GM10248 (cell line): ENCODE data around the gene PTPRG.

ENCODE experiments used
- CTCF ChIA-PET: fragments of 300-600 bp; sonication (Branson Sonifier 250); formaldehyde crosslinking; extraction: SDS; loops from one replicate; lab custom pipeline; 2021; ENCODE audit warnings: antibody characterized with exemption; lab: Yijun Ruan, JAX
- POLR2A ChIA-PET: fragments of 350-650 bp; sonication (Branson Sonifier 250); formaldehyde crosslinking; extraction: SDS; loops from one replicate; lab custom pipeline; 2020; ENCODE audit warnings: antibody characterized with exemption; lab: Yijun Ruan, JAX
- DNase-seq: peaks from one replicate; pipeline ENCODE4 v3.0.0; 2012; ENCODE audit errors: extremely low spot score
- CTCF ChIP-seq: IDR thresholded peaks from 2 replicates; pipeline ENCODE4 v1.5.1; 2012; ENCODE audit warnings: mild to moderate bottlenecking, low read depth; ENCODE audit errors: extremely low read depth, missing control alignments, control extremely low read depth

Gene PTPRG

GRCh38 chr3:61919371-61919770 lies 358.0 kb downstream of the PTPRG start:
- CTCF ChIA-PET: interaction anchor here (1.9 kb wide), 1 partner anchor 17 kb away, joined by 5 read pairs; no protein-coding TSS in a partner anchor
- DNase-seq: no peak
- POLR2A ChIA-PET: no interaction called here
- TF ChIP-seq CTCF: no peak

GRCh38 chr3:61922118-61922517 lies 360.7 kb downstream of the PTPRG start:
- no peak for DNase-seq
- POLR2A ChIA-PET: no interaction called here
- TF ChIP-seq CTCF: no peak
- CTCF ChIA-PET: interaction anchor here (0.8 to 1.6 kb wide), 2 partner anchors 8 to 14 kb away, joined by 3 to 6 read pairs; no protein-coding TSS in a partner anchor

GRCh38 chr3:61924090-61924735 lies 362.8 kb downstream of the PTPRG start:
- DNase-seq: no peak
- POLR2A ChIA-PET: no interaction called here
- CTCF ChIA-PET: interaction anchor here (1.2 kb wide), 1 partner anchor 12 kb away, joined by 4 read pairs; no protein-coding TSS in a partner anchor
- TF ChIP-seq CTCF: no peak

- TF ChIP-seq CTCF: no peak
- POLR2A ChIA-PET: no interaction called here
- CTCF ChIA-PET: interaction anchor here (1.1 to 1.2 kb wide), 2 partner anchors 11 kb away, joined by 4 to 6 read pairs; no protein-coding TSS in a partner anchor
- DNase-seq: no peak
These were observed 363.6 kb downstream of the PTPRG start for GRCh38 chr3:61924991-61925390.

- DNase-seq: no peak
- CTCF ChIA-PET: interaction anchor here (1.1 kb wide), 1 partner anchor 11 kb away, joined by 6 read pairs; no protein-coding TSS in a partner anchor
- TF ChIP-seq CTCF: no peak
- POLR2A ChIA-PET: no interaction called here
These were observed 364.4 kb downstream of the PTPRG start for GRCh38 chr3:61925721-61926120.

- DNase-seq: no peak
- POLR2A ChIA-PET: no interaction called here
- CTCF ChIA-PET: interaction anchor here (1.3 to 1.7 kb wide), 3 partner anchors 9 to 19 kb away, joined by 3 to 16 read pairs (median 3); no protein-coding TSS in a partner anchor
- no peak for TF ChIP-seq CTCF
These were observed 365.6 kb downstream of the PTPRG start for GRCh38 chr3:61926923-61927322.
